GM23338 (cell line): ENCODE data around the gene SPATC1L. TPM values are rescaled to one million over a fixed set of nuclear protein-coding genes. Genes with fewer than 3 reads are reported as not detected.

Source experiments
- ATAC-seq: fragments of 200-7000 bp; cut with Tn5 transposase; 3 replicates; pipeline ENCODE4 v1.9.1; 2020
- DNase-seq: peaks from one replicate; pipeline ENCODE4 v3.0.0-alpha.2; 2015; ENCODE audit warnings: low spot score
- H2AFZ ChIP-seq: fragments of 200-600 bp; sonication (generic); 2 replicates; pipeline ENCODE4 v1.8.0; 2016; ENCODE audit warnings: antibody characterized with exemption, mild to moderate bottlenecking, moderate library complexity
- H3F3A ChIP-seq: fragments of 200-600 bp; sonication (generic); replicated peaks from 2 replicates; pipeline ENCODE4 v1.8.0; 2017; ENCODE audit warnings: antibody characterized with exemption, mixed run types, low read depth
- H3K27ac ChIP-seq: fragments of 200-600 bp; sonication (generic); 2 replicates; pipeline ENCODE4 v1.6.1; 2016; ENCODE audit warnings: low read depth
- H3K27me3 ChIP-seq: fragments of 200-600 bp; sonication (generic); 2 replicates; pipeline ENCODE4 v1.8.0; 2016; ENCODE audit warnings: mild to moderate bottlenecking, mixed run types, moderate library complexity; ENCODE audit not compliant: insufficient read depth
- H3K36me3 ChIP-seq: fragments of 200-600 bp; sonication (generic); 2 replicates; pipeline ENCODE4 v1.8.0; 2016; ENCODE audit warnings: mild to moderate bottlenecking; ENCODE audit not compliant: insufficient read depth
- H3K4me1 ChIP-seq: fragments of 200-600 bp; sonication (generic); 2 replicates; pipeline ENCODE4 v1.8.0; 2016; ENCODE audit warnings: mild to moderate bottlenecking, moderate library complexity; ENCODE audit not compliant: insufficient read depth
- H3K4me2 ChIP-seq: fragments of 200-600 bp; sonication (generic); 2 replicates; pipeline ENCODE4 v1.7.1; 2017; ENCODE audit warnings: mixed run types
- H3K4me3 ChIP-seq: fragments of 200-600 bp; sonication (generic); 2 replicates; pipeline ENCODE4 v1.6.1; 2016; ENCODE audit warnings: mixed run types
- H3K79me2 ChIP-seq: fragments of 200-600 bp; sonication (generic); replicated peaks from 2 replicates; pipeline ENCODE4 v1.8.0; 2017; ENCODE audit warnings: mild to moderate bottlenecking; ENCODE audit not compliant: insufficient read depth
- H3K9me2 ChIP-seq: fragments of 200-600 bp; sonication (generic); 2 replicates; pipeline ENCODE4 v1.8.0; 2017; ENCODE audit not compliant: insufficient read depth
- H4K20me1 ChIP-seq: fragments of 200-600 bp; sonication (generic); replicated peaks from 2 replicates; pipeline ENCODE4 v1.8.0; 2017; ENCODE audit warnings: mild to moderate bottlenecking; ENCODE audit not compliant: insufficient read depth
- H3K27ac Mint-ChIP-seq: 2 replicates; pipeline ENCODE4 v1.8.0; 2020; ENCODE audit warnings: inconsistent platforms, mild to moderate bottlenecking, moderate library complexity, mixed read lengths
- H3K27me3 Mint-ChIP-seq: 3 replicates; pipeline ENCODE4 v1.8.0; 2022; ENCODE audit warnings: low read depth, mild to moderate bottlenecking, moderate library complexity, mixed read lengths, inconsistent platforms; ENCODE audit not compliant: insufficient read depth, poor library complexity
- H3K36me3 Mint-ChIP-seq: 3 replicates; pipeline ENCODE4 v1.8.0; 2021; ENCODE audit warnings: low read depth, mild to moderate bottlenecking, inconsistent platforms, moderate library complexity, mixed read lengths
- H3K4me1 Mint-ChIP-seq: 3 replicates; pipeline ENCODE4 v1.8.0; 2020; ENCODE audit warnings: mild to moderate bottlenecking, inconsistent platforms, mixed read lengths
- H3K4me3 Mint-ChIP-seq: 3 replicates; pipeline ENCODE4 v1.8.0; 2021; ENCODE audit warnings: moderate library complexity, mild to moderate bottlenecking, inconsistent platforms, mixed read lengths
- H3K9me3 Mint-ChIP-seq: 3 replicates; pipeline ENCODE4 v1.8.0; 2020; ENCODE audit warnings: moderate library complexity, mild to moderate bottlenecking, inconsistent platforms, mixed read lengths
- CREB1 ChIP-seq: fragments of 250-450 bp; sonication (Bioruptor Pico); IDR thresholded peaks from 2 replicates; pipeline ENCODE4 v1.5.0; 2020; ENCODE audit warnings: low read depth, mild to moderate bottlenecking, moderate library complexity
- EZH2 ChIP-seq: fragments of 200-600 bp; sonication (generic); IDR thresholded peaks from one replicate; pipeline ENCODE4 v1.8.0; 2017; ENCODE audit warnings: antibody characterized with exemption, mild to moderate bottlenecking, low read depth; ENCODE audit not compliant: unreplicated experiment
- EZH2phosphoT487 ChIP-seq: fragments of 200-600 bp; sonication (generic); IDR thresholded peaks from one replicate; pipeline ENCODE4 v1.8.1; 2018; ENCODE audit warnings: antibody characterized with exemption; ENCODE audit not compliant: unreplicated experiment
- JUNB ChIP-seq: IDR thresholded peaks from one replicate; pipeline ENCODE4 v1.6.1; 2016; ENCODE audit warnings: antibody characterized with exemption; ENCODE audit not compliant: unreplicated experiment
- NANOG ChIP-seq: IDR thresholded peaks from 2 replicates; pipeline ENCODE4 v1.6.1; 2016; ENCODE audit warnings: antibody characterized with exemption, borderline replicate concordance
- POLR2AphosphoS5 ChIP-seq: IDR thresholded peaks from 2 replicates; pipeline ENCODE4 v1.6.1; 2016; ENCODE audit warnings: antibody characterized with exemption, low read depth
- STAT1 ChIP-seq: IDR thresholded peaks from one replicate; pipeline ENCODE4 v1.6.1; 2016; ENCODE audit warnings: antibody characterized with exemption; ENCODE audit not compliant: unreplicated experiment
- ZNF114 ChIP-seq: fragments of 250-450 bp; sonication (Bioruptor Pico); IDR thresholded peaks from 2 replicates; pipeline ENCODE4 v1.5.0; 2020; ENCODE audit warnings: mild to moderate bottlenecking, moderate library complexity
- ZNF331 ChIP-seq: fragments of 250-450 bp; sonication (Bioruptor Pico); IDR thresholded peaks from 2 replicates; pipeline ENCODE4 v1.5.0; 2020; ENCODE audit warnings: low read depth, mild to moderate bottlenecking, moderate library complexity
- polyA plus RNA-seq: library from polyadenylated mRNA; unstranded; fragments of >200 nt; fragmentation: Nextera tagmentation; extraction: Ambion mirVana; gene quantifications from 2 replicates; pipeline ENCODE4 v1.2.1, GENCODE V29; 2016
- total RNA-seq: library from RNA; depleted of rRNA; stranded (reverse); fragments of >200 nt; shearing (Covaris generic); gene quantifications from 2 replicates; pipeline ENCODE4 v1.2.3, GENCODE V29; 2014
- TF ChIP-seq, protein P1 (sequence below): IDR thresholded peaks from 2 replicates; pipeline ENCODE4 v1.6.1; 2016; ENCODE audit warnings: antibody characterized with exemption
- TF ChIP-seq, protein P2 (sequence below): IDR thresholded peaks from one replicate; pipeline ENCODE4 v1.6.1; 2018; ENCODE audit warnings: antibody characterized with exemption; ENCODE audit not compliant: unreplicated experiment
- TF ChIP-seq, protein P3 (sequence below), 2 experiments: fragments of 200-600 bp in 1 of 2; sonication (generic) in 1 of 2; conservative IDR thresholded peaks; 2 replicates each; pipeline versions ENCODE4 v1.5.1 to v1.6.1; 2016 to 2017; ENCODE audit warnings: antibody characterized with exemption in 2 of 2, low read depth in 2 of 2, mild to moderate bottlenecking in 2 of 2, moderate library complexity in 1 of 2
- TF ChIP-seq, protein P4 (sequence below): fragments of 250-450 bp; sonication (Bioruptor Pico); IDR thresholded peaks from 2 replicates; pipeline ENCODE4 v1.5.0; 2020; ENCODE audit warnings: mild to moderate bottlenecking, moderate library complexity

Gene SPATC1L
- total and polyA plus RNA-seq, 2 experiments from 2014 or later = 37.6 to 70.2 TPM

DNA sequence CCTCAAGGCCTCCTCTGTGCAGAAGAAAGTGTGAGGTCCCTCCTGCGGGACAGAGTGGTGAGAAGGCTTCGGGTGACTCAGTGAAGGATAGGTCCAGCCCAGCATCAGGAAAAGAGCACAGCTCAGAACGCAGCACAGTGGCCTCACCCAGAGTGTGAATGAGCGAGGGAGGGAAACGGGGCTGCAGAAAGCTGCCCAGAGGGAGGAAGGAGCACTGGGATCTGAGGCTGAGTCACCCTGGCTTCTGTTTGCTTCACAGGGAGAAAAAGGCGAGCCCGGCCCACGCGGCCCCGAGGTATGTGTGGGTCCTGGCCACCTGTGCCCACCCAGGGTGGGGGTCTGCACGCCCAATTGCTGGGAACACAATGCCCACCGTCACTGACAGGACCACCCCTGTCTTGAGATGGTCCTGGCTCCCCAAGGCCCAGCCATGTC lies 62.0 kb downstream of the SPATC1L start:
- Mint-ChIP-seq H3K27me3 (peaks cover 4% of the 10 kb centered on the region), H3K4me1 (no peaks in the 10 kb centered on the region), H3K36me3 (peaks cover 9% of the 10 kb centered on the region; the same call in 2 of the 3 replicates), H3K4me3 (no peak overlapping the region), H3K9me3 (no peaks in the 10 kb centered on the region), H3K27ac (no peak overlapping the region)
- Histone ChIP-seq H3K27ac (no peak overlapping the region), H3K36me3 (no peaks in the 10 kb centered on the region), H3K9me2 (no peaks in the 10 kb centered on the region), H2AFZ (no peak overlapping the region), H3K27me3 (no peaks in the 10 kb centered on the region), H4K20me1 (no peaks in the 10 kb centered on the region), H3K4me2 (no peak overlapping the region), H3K79me2 (no peaks in the 10 kb centered on the region), H3K4me1 (no peaks in the 10 kb centered on the region), H3F3A (no peaks in the 10 kb centered on the region), H3K4me3 (no peak overlapping the region)
- TF ChIP-seq EZH2phosphoT487 (no peak), POLR2AphosphoS5 (no peak), EZH2 (no peak), NANOG (no peak), ZNF114 (CRISPR knock-in tag) (no peak), JUNB (no peak), ZNF331 (CRISPR knock-in tag) (no peak), STAT1 (no peak), CREB1 (CRISPR knock-in tag) (no peak)
- TF ChIP-seq, protein P1, sequence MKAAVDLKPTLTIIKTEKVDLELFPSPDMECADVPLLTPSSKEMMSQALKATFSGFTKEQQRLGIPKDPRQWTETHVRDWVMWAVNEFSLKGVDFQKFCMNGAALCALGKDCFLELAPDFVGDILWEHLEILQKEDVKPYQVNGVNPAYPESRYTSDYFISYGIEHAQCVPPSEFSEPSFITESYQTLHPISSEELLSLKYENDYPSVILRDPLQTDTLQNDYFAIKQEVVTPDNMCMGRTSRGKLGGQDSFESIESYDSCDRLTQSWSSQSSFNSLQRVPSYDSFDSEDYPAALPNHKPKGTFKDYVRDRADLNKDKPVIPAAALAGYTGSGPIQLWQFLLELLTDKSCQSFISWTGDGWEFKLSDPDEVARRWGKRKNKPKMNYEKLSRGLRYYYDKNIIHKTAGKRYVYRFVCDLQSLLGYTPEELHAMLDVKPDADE = no peak
- TF ChIP-seq, protein P2, sequence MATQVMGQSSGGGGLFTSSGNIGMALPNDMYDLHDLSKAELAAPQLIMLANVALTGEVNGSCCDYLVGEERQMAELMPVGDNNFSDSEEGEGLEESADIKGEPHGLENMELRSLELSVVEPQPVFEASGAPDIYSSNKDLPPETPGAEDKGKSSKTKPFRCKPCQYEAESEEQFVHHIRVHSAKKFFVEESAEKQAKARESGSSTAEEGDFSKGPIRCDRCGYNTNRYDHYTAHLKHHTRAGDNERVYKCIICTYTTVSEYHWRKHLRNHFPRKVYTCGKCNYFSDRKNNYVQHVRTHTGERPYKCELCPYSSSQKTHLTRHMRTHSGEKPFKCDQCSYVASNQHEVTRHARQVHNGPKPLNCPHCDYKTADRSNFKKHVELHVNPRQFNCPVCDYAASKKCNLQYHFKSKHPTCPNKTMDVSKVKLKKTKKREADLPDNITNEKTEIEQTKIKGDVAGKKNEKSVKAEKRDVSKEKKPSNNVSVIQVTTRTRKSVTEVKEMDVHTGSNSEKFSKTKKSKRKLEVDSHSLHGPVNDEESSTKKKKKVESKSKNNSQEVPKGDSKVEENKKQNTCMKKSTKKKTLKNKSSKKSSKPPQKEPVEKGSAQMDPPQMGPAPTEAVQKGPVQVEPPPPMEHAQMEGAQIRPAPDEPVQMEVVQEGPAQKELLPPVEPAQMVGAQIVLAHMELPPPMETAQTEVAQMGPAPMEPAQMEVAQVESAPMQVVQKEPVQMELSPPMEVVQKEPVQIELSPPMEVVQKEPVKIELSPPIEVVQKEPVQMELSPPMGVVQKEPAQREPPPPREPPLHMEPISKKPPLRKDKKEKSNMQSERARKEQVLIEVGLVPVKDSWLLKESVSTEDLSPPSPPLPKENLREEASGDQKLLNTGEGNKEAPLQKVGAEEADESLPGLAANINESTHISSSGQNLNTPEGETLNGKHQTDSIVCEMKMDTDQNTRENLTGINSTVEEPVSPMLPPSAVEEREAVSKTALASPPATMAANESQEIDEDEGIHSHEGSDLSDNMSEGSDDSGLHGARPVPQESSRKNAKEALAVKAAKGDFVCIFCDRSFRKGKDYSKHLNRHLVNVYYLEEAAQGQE = no peak
- TF ChIP-seq, protein P3, sequence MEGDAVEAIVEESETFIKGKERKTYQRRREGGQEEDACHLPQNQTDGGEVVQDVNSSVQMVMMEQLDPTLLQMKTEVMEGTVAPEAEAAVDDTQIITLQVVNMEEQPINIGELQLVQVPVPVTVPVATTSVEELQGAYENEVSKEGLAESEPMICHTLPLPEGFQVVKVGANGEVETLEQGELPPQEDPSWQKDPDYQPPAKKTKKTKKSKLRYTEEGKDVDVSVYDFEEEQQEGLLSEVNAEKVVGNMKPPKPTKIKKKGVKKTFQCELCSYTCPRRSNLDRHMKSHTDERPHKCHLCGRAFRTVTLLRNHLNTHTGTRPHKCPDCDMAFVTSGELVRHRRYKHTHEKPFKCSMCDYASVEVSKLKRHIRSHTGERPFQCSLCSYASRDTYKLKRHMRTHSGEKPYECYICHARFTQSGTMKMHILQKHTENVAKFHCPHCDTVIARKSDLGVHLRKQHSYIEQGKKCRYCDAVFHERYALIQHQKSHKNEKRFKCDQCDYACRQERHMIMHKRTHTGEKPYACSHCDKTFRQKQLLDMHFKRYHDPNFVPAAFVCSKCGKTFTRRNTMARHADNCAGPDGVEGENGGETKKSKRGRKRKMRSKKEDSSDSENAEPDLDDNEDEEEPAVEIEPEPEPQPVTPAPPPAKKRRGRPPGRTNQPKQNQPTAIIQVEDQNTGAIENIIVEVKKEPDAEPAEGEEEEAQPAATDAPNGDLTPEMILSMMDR (conservative IDR thresholded peaks at IDR 0.05; ENCODE audit: low read depth in 2 of 2) = no peak
- TF ChIP-seq, protein P4, sequence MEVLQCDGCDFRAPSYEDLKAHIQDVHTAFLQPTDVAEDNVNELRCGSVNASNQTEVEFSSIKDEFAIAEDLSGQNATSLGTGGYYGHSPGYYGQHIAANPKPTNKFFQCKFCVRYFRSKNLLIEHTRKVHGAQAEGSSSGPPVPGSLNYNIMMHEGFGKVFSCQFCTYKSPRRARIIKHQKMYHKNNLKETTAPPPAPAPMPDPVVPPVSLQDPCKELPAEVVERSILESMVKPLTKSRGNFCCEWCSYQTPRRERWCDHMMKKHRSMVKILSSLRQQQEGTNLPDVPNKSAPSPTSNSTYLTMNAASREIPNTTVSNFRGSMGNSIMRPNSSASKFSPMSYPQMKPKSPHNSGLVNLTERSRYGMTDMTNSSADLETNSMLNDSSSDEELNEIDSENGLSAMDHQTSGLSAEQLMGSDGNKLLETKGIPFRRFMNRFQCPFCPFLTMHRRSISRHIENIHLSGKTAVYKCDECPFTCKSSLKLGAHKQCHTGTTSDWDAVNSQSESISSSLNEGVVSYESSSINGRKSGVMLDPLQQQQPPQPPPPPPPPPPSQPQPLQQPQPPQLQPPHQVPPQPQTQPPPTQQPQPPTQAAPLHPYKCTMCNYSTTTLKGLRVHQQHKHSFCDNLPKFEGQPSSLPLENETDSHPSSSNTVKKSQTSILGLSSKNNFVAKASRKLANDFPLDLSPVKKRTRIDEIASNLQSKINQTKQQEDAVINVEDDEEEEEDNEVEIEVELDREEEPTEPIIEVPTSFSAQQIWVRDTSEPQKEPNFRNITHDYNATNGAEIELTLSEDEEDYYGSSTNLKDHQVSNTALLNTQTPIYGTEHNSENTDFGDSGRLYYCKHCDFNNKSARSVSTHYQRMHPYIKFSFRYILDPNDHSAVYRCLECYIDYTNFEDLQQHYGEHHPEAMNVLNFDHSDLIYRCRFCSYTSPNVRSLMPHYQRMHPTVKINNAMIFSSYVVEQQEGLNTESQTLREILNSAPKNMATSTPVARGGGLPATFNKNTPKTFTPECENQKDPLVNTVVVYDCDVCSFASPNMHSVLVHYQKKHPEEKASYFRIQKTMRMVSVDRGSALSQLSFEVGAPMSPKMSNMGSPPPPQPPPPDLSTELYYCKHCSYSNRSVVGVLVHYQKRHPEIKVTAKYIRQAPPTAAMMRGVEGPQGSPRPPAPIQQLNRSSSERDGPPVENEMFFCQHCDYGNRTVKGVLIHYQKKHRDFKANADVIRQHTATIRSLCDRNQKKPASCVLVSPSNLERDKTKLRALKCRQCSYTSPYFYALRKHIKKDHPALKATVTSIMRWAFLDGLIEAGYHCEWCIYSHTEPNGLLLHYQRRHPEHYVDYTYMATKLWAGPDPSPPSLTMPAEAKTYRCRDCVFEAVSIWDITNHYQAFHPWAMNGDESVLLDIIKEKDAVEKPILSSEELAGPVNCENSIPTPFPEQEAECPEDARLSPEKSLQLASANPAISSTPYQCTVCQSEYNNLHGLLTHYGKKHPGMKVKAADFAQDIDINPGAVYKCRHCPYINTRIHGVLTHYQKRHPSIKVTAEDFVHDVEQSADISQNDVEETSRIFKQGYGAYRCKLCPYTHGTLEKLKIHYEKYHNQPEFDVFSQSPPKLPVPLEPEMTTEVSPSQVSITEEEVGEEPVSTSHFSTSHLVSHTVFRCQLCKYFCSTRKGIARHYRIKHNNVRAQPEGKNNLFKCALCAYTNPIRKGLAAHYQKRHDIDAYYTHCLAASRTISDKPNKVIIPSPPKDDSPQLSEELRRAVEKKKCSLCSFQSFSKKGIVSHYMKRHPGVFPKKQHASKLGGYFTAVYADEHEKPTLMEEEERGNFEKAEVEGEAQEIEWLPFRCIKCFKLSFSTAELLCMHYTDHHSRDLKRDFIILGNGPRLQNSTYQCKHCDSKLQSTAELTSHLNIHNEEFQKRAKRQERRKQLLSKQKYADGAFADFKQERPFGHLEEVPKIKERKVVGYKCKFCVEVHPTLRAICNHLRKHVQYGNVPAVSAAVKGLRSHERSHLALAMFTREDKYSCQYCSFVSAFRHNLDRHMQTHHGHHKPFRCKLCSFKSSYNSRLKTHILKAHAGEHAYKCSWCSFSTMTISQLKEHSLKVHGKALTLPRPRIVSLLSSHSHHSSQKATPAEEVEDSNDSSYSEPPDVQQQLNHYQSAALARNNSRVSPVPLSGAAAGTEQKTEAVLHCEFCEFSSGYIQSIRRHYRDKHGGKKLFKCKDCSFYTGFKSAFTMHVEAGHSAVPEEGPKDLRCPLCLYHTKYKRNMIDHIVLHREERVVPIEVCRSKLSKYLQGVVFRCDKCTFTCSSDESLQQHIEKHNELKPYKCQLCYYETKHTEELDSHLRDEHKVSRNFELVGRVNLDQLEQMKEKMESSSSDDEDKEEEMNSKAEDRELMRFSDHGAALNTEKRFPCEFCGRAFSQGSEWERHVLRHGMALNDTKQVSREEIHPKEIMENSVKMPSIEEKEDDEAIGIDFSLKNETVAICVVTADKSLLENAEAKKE = no peak
- ATAC-seq (no peak), DNase-seq (no peak)
